CD4-positive, alpha-beta memory T cell (primary cell): Measurements from ENCODE around the gene AKAP13. TPM values are rescaled to one million over a fixed set of nuclear protein-coding genes. Genes with fewer than 3 reads are reported as not detected.

ENCODE experiments used
- CTCF ChIA-PET: fragments of 350-600 bp; sonication (Branson Sonifier 250); formaldehyde crosslinking; loops from one replicate; lab custom pipeline; 2021; ENCODE audit warnings: inconsistent platforms; ENCODE audit not compliant: partially characterized antibody; lab: Charles Lee
- POLR2A ChIA-PET: fragments of 350-600 bp; sonication (Branson Sonifier 250); formaldehyde crosslinking; loops from one replicate; lab custom pipeline; 2021; ENCODE audit not compliant: partially characterized antibody; lab: Charles Lee
- DNase-seq, 5 donors: peaks; one replicate each; pipeline versions ENCODE4 v3.0.0 to v3.0.0-alpha.2; 2020 to 2022; ENCODE audit warnings: mixed read lengths in 1 of 5
- H3K27ac ChIP-seq: one replicate; pipeline ENCODE4 v1.7.0; 2013; ENCODE audit warnings: low read depth, low read length
- H3K27me3 ChIP-seq: 2 replicates; pipeline ENCODE4 v1.7.0; 2013; ENCODE audit warnings: mild to moderate bottlenecking, low read length, moderate library complexity; ENCODE audit not compliant: insufficient read depth
- H3K36me3 ChIP-seq: 2 replicates; pipeline ENCODE4 v1.7.0; 2013; ENCODE audit warnings: mild to moderate bottlenecking, low read length, moderate library complexity; ENCODE audit not compliant: insufficient read depth
- H3K4me1 ChIP-seq: 2 replicates; pipeline ENCODE4 v1.7.0; 2013; ENCODE audit warnings: mild to moderate bottlenecking, low read length, moderate library complexity; ENCODE audit not compliant: insufficient read depth
- H3K4me3 ChIP-seq, 2 donors: one replicate each; pipeline ENCODE4 v1.7.0; 2013; ENCODE audit warnings: low read length in 2 of 2, mild to moderate bottlenecking in 1 of 2
- H3K9me3 ChIP-seq, 2 donors: one replicate each; pipeline ENCODE4 v1.7.0; 2013; ENCODE audit warnings: low read length in 2 of 2, control low read depth in 1 of 2; ENCODE audit not compliant: control insufficient read depth in 1 of 2
- H3K27ac Mint-ChIP-seq, 7 donors: one replicate each; pipeline ENCODE4 v1.8.0; 2020 to 2021; ENCODE audit warnings: mixed read lengths in 7 of 7, mild to moderate bottlenecking in 6 of 7, inconsistent platforms in 3 of 7, moderate library complexity in 3 of 7
- H3K27me3 Mint-ChIP-seq, 2 donors: one replicate each; pipeline ENCODE4 v1.8.0; 2020 to 2021; ENCODE audit warnings: mixed read lengths in 2 of 2
- H3K36me3 Mint-ChIP-seq, 2 donors: one replicate each; pipeline ENCODE4 v1.8.0; 2020 to 2021; ENCODE audit warnings: mixed read lengths in 2 of 2, inconsistent platforms in 1 of 2, mild to moderate bottlenecking in 1 of 2
- H3K4me1 Mint-ChIP-seq, 4 donors: one replicate each; pipeline ENCODE4 v1.8.0; 2020 to 2021; ENCODE audit warnings: mixed read lengths in 4 of 4, mild to moderate bottlenecking in 1 of 4
- H3K4me3 Mint-ChIP-seq, 8 donors: one replicate each; pipeline ENCODE4 v1.8.0; 2020 to 2021; ENCODE audit warnings: mixed read lengths in 8 of 8, mild to moderate bottlenecking in 7 of 8, moderate library complexity in 6 of 8, inconsistent platforms in 3 of 8
- H3K9me3 Mint-ChIP-seq, 8 donors: one replicate each; pipeline ENCODE4 v1.8.0; 2020 to 2021; ENCODE audit warnings: mixed read lengths in 8 of 8, mild to moderate bottlenecking in 5 of 8, inconsistent platforms in 3 of 8, moderate library complexity in 1 of 8
- intact Hi-C: fragments of 100-400 bp; cut with micrococcal nuclease; formaldehyde crosslinking; loops from one replicate; pipeline ENCODE4 v1.15.1; 2023
- polyA plus RNA-seq, 2 donors: library from polyadenylated mRNA; unstranded; fragments of 300-500 nt; fragmentation: Illumina TruSeq; gene quantifications; one replicate each; pipeline ENCODE4 v1.2.3, GENCODE V29; 2021
- total RNA-seq, 2 experiments: library from RNA; stranded (reverse); gene quantifications; one replicate each; pipeline ENCODE4 v1.2.3, GENCODE V29; 2021

The AKAP13 gene
- total and polyA plus RNA-seq, 4 experiments from 2014 or later: 68.7 to 319 (median 247) TPM

DNA sequence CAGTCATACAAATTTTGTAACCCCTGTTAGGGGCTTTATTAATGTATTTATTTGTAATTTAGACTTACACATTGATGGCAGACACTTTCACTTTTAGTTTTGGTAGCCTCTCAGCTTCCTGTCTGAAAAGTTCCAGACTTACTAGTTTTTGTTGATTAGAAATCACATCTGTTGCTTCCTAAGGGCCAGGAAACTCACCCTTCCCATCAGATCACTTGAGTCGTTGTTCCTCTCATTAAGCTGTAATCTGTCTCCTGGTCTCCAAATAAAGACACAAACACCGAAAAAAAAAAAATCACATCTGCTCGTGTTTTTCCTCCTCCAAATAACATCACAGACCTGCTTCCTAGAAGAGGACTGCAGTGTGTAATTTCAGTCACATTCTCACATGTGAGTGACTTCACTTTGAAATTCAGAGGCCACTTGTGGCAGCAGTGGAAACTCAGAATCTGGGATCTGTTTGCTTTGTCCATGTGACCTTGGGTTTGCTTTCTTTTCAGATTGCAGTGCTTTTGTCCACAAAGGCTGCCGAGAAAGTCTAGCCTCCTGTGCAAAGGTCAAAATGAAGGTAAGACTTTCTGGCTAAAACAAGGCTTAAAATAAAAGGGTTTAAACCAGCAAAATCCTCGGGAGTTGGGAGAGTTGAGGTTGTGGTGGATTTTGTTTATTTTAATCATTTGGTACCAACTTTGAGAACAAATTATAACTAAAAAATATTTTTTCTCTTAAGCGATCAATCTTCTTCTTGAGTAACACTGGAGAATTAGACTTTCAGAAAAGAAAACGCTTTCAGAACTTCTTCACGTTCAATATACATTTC lies 327.3 kb downstream of the AKAP13 start:
- no peaks in the 10 kb centered on the region for H3K27me3 Mint-ChIP-seq
- H3K4me1 ChIP-seq: peaks cover 72% of the 10 kb centered on the region
- peak overlapping the region; percentile 83 to 95 (median 87) for H3K4me3 Mint-ChIP-seq
- intact Hi-C loops: loop anchor here (1.0 to 10.0 kb wide), 7 partner anchors 17 to 393 kb away; partner anchors contain the start of gene AKAP13
- CTCF ChIA-PET: interaction anchor here (0.6 to 1.4 kb wide), 4 partner anchors 17 to 329 kb away, joined by 3 read pairs; no protein-coding TSS in a partner anchor
- H3K9me3 Mint-ChIP-seq: peaks cover 0 to 2% (median 0%) of the 10 kb centered on the region in 8 donors
- H3K36me3 Mint-ChIP-seq: peaks cover 44 to 64% of the 10 kb centered on the region in 2 donors
- no peaks in the 10 kb centered on the region for H3K27me3 ChIP-seq
- peak overlapping the region; percentile 42 to 61 for H3K4me3 ChIP-seq
- H3K4me1 Mint-ChIP-seq: peaks cover 69 to 89% (median 80%) of the 10 kb centered on the region in 4 donors
- DNase-seq: peak in 2 of 5 donors; percentile 55 to 73
- H3K27ac ChIP-seq: peak overlapping the region; percentile 86
- POLR2A ChIA-PET: interaction anchor here (0.6 to 7.0 kb wide), 14 partner anchors 9 to 231 kb away, joined by 3 to 277 read pairs (median 5); partner anchors contain the start of gene KLHL25
- H3K27ac Mint-ChIP-seq: peak overlapping the region; percentile 96 to 100 (median 97)
- no peaks in the 10 kb centered on the region for H3K9me3 ChIP-seq
- H3K36me3 ChIP-seq: peaks cover 24% of the 10 kb centered on the region

DNA sequence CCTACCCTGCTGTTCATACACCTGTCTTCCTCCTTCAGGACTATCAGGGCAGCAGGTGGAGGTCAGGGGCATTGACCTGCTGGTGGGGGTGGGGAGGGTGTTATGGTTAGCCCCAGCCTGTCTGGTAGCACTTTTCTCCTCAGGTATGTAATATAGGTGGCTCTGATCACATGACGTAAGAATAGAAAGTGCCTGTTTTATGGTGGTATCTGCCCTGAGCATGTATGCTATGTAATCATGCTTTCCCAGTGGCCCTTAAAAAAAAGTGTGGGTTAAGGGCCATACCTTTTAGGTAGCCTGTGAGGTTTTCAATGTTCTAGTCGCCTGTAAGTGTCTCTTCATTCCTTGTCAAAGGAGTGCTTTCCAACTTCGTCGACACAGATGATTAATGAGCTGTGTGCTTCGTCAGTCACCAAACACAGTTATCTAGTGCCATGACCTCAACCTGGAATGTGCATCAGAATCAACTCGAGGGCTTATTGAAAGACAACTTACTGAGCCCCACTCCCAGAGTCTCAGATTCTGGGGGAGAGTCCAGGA lies 328.1 kb downstream of the AKAP13 start:
- Histone ChIP-seq H3K27ac (peak overlapping the region; percentile 86), H3K27me3 (no peaks in the 10 kb centered on the region), H3K36me3 (peaks cover 29% of the 10 kb centered on the region), H3K9me3 (no peaks in the 10 kb centered on the region), H3K4me3 (no peak overlapping the region), H3K4me1 (peaks cover 65% of the 10 kb centered on the region)
- H3K4me3 Mint-ChIP-seq: peak overlapping the region; percentile 83 to 95 (median 87)
- peaks cover 0 to 3% (median 0%) of the 10 kb centered on the region in 8 donors for H3K9me3 Mint-ChIP-seq
- H3K27ac Mint-ChIP-seq: peak overlapping the region; percentile 96 to 100 (median 97)
- CTCF ChIA-PET: interaction anchor here (1.1 to 1.4 kb wide), 4 partner anchors 15 to 378 kb away, joined by 3 to 4 read pairs (median 4); no protein-coding TSS in a partner anchor
- peaks cover 46 to 67% of the 10 kb centered on the region in 2 donors for H3K36me3 Mint-ChIP-seq
- peaks cover 66 to 88% (median 76%) of the 10 kb centered on the region in 4 donors for H3K4me1 Mint-ChIP-seq
- DNase-seq: no peak
- POLR2A ChIA-PET: interaction anchor here (0.9 to 3.1 kb wide), 5 partner anchors 8 to 232 kb away, joined by 3 to 34 read pairs (median 3); no protein-coding TSS in a partner anchor
- intact Hi-C loops: loop anchor here (5.0 to 10.0 kb wide), 3 partner anchors 324 to 394 kb away; partner anchors contain the start of gene AKAP13
- no peaks in the 10 kb centered on the region for H3K27me3 Mint-ChIP-seq

DNA sequence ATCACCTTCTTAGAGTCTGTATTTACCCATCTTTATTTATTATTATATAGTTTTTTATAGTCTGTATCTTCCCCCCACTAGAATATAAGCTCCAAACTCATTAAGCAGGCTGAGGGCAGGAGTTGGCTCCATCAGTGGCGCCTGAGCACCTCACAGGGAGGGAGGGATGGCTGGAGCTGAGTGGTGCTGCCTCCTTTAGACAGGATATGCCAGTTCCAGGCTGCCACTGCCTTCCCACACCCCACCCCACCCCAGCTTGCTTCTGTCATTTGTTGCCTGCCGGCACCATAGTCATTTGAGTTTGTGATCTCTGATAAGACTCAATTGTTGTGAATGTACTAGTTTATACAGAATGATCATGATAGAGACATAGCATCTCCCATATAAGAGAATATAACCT lies 328.8 kb downstream of the AKAP13 start:
- Histone ChIP-seq H3K4me3 (no peak overlapping the region), H3K36me3 (peaks cover 35% of the 10 kb centered on the region), H3K27ac (no peak overlapping the region), H3K4me1 (peaks cover 59% of the 10 kb centered on the region), H3K27me3 (no peaks in the 10 kb centered on the region), H3K9me3 (no peaks in the 10 kb centered on the region)
- H3K27ac Mint-ChIP-seq: peak overlapping the region; percentile 59 to 99 (median 96)
- H3K4me1 Mint-ChIP-seq: peaks cover 66 to 84% (median 72%) of the 10 kb centered on the region in 4 donors
- H3K4me3 Mint-ChIP-seq: peak overlapping the region in 2 of 8 donors; percentile 31 to 42
- H3K27me3 Mint-ChIP-seq: no peaks in the 10 kb centered on the region
- peaks cover 0 to 3% (median 0%) of the 10 kb centered on the region in 8 donors for H3K9me3 Mint-ChIP-seq
- intact Hi-C loops: loop anchor here (5.0 to 10.0 kb wide), 3 partner anchors 324 to 394 kb away; partner anchors contain the start of gene AKAP13
- CTCF ChIA-PET: interaction anchor here (1.1 to 1.6 kb wide), 6 partner anchors 16 to 379 kb away, joined by 3 to 4 read pairs (median 3); no protein-coding TSS in a partner anchor
- peaks cover 52 to 70% of the 10 kb centered on the region in 2 donors for H3K36me3 Mint-ChIP-seq
- DNase-seq: no peak
- POLR2A ChIA-PET: interaction anchor here (0.9 to 3.1 kb wide), 5 partner anchors 9 to 232 kb away, joined by 3 to 34 read pairs (median 3); no protein-coding TSS in a partner anchor

DNA sequence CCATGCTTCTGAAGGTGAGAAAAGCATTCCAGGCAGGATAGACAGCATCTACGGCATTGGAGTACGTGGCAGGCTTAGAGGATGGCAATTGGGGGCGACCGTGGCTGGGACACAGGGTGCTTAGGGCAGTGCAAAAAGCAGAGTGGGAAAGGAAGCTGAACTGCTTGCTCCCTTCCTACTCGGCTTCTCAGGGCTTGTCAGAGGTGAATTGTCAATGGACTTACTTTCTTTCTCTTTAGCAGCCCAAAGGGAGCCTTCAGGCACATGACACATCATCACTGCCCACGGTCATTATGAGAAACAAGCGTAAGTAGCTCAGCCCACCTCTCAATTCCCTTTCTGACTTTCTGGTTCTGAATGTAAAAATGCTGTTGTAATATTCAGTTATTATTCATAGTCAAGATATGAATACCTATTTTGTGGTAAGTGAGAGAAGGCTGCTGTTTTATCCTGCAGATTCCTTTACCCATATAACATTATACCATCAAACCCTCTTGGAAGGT lies 330.0 kb downstream of the AKAP13 start:
- ChIA-PET CTCF (interaction anchor here (0.8 to 1.6 kb wide), 3 partner anchors 8 to 94 kb away, joined by 3 read pairs; no protein-coding TSS in a partner anchor), POLR2A (interaction anchor here (0.6 to 3.1 kb wide), 5 partner anchors 8 to 1110 kb away, joined by 3 to 34 read pairs (median 4); partner anchors contain the start of gene ZSCAN2)
- DNase-seq: no peak
- peak overlapping the region in 6 of 8 donors; percentile 36 to 56 (median 51) for H3K4me3 Mint-ChIP-seq
- Histone ChIP-seq H3K4me1 (peaks cover 49% of the 10 kb centered on the region), H3K9me3 (no peaks in the 10 kb centered on the region), H3K4me3 (no peak overlapping the region), H3K27me3 (no peaks in the 10 kb centered on the region), H3K27ac (peak overlapping the region; percentile 34), H3K36me3 (peaks cover 42% of the 10 kb centered on the region)
- H3K9me3 Mint-ChIP-seq: peaks cover 0 to 3% (median 0%) of the 10 kb centered on the region in 8 donors
- peak overlapping the region in 6 of 7 donors; percentile 72 to 94 (median 90) for H3K27ac Mint-ChIP-seq
- H3K27me3 Mint-ChIP-seq: no peaks in the 10 kb centered on the region
- peaks cover 61 to 75% (median 64%) of the 10 kb centered on the region in 4 donors for H3K4me1 Mint-ChIP-seq
- peaks cover 55 to 74% of the 10 kb centered on the region in 2 donors for H3K36me3 Mint-ChIP-seq
- intact Hi-C loops: no loop called here

DNA sequence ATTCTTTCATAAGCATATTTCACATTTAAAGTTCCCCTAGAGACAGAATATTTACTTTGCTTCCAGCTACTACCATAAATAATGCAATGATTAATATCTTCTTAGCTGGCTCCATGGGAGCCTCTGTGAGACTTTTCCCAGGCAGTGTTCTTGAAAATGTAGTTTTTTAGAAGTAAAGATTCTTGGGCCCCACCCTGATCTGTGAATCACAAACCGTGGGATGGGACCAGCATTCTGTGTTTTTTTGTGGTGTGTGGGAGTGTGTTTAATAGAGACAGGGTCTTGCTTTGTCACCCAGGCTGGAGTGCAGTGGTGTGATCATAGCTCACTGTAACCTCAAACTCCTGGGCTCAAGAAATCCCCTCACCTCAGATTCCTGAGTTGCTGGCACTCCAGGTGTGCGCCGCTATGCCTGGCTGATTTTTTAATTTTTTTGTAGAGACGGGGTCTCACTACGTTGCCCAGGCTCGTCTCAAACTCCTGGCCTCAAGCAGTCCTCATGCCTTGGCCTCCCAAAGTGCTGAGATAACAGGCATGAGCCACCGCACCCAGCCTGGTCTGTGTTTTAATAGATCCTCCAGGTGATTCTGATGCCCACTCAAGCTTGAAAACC lies 331.3 kb downstream of the AKAP13 start:
- Mint-ChIP-seq H3K27me3 (no peaks in the 10 kb centered on the region), H3K4me3 (no peak overlapping the region), H3K36me3 (peaks cover 57 to 86% of the 10 kb centered on the region in 2 donors), H3K4me1 (peaks cover 54 to 62% (median 58%) of the 10 kb centered on the region in 4 donors), H3K9me3 (peaks cover 0 to 1% (median 0%) of the 10 kb centered on the region in 8 donors), H3K27ac (peak overlapping the region; percentile 59 to 94 (median 78))
- H3K4me1 ChIP-seq: peaks cover 40% of the 10 kb centered on the region
- H3K4me3 ChIP-seq: no peak overlapping the region
- H3K36me3 ChIP-seq: peaks cover 54% of the 10 kb centered on the region
- no peaks in the 10 kb centered on the region for H3K9me3 ChIP-seq
- CTCF ChIA-PET: interaction anchor here (0.9 to 1.6 kb wide), 3 partner anchors 14 to 23 kb away, joined by 3 to 4 read pairs (median 3); no protein-coding TSS in a partner anchor
- no peak overlapping the region for H3K27ac ChIP-seq
- intact Hi-C loops: no loop called here
- no peak for DNase-seq
- no peaks in the 10 kb centered on the region for H3K27me3 ChIP-seq
- POLR2A ChIA-PET: interaction anchor here (1.1 to 2.5 kb wide), 4 partner anchors 12 to 93 kb away, joined by 3 to 8 read pairs (median 5); no protein-coding TSS in a partner anchor

DNA sequence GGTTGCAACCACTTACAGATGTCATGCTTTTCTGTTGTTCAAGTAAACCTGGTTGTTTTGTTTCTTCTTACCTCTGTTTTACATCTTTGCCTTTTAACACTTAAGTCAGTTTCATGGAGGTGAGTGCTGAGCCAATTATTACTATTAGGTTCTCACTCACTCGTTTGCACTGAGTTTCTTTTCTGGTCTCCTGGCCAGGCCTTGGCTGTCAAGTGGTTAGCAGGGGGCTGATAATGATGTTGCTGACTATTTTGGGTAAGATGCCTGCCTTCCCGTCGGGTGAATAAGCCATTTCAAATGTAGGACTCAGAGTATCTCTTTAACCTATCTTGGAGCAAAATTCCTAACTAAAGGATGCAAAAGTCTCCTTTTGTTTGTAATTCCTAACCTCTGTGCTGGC lies 335.9 kb downstream of the AKAP13 start:
- Histone ChIP-seq H3K4me1 (peaks cover 15% of the 10 kb centered on the region), H3K27ac (no peak overlapping the region), H3K9me3 (no peaks in the 10 kb centered on the region), H3K36me3 (peaks cover 83% of the 10 kb centered on the region), H3K27me3 (no peaks in the 10 kb centered on the region), H3K4me3 (no peak overlapping the region)
- ChIA-PET POLR2A (no interaction called here), CTCF (no interaction called here)
- DNase-seq: no peak
- Mint-ChIP-seq H3K4me3 (no peak overlapping the region), H3K27ac (peak overlapping the region; percentile 13 to 92 (median 70)), H3K9me3 (peaks cover 0 to 1% (median 0%) of the 10 kb centered on the region in 8 donors), H3K27me3 (no peaks in the 10 kb centered on the region), H3K4me1 (peaks cover 35 to 38% (median 37%) of the 10 kb centered on the region in 4 donors), H3K36me3 (peaks cover 68 to 91% of the 10 kb centered on the region in 2 donors)
- intact Hi-C loops: no loop called here
